ENCODE results near the gene CCL26. TPM values are rescaled to one million over a fixed set of nuclear protein-coding genes. Genes with fewer than 3 reads are reported as not detected.
"Not testable (repeated sequence)": the region's sequence is repeated elsewhere in the genome, so short reads cannot be mapped to it uniquely, and the experiment has no call there.

CCL26 gene
- total RNA-seq, 2 experiments from 2014 or later = not detected

- H3K36me3 Mint-ChIP-seq (ENCODE audit: low read depth); POLR2A ChIA-PET; H3K27ac Mint-ChIP-seq; H3K9me3 Mint-ChIP-seq; H3K4me3 Mint-ChIP-seq; DNase-seq; CTCF ChIA-PET: not testable (repeated sequence)
- peaks cover 16% of the 10 kb centered on the region for H3K27me3 Mint-ChIP-seq
- peaks cover 14% of the 10 kb centered on the region for H3K4me1 Mint-ChIP-seq
Observed at GRCh38 chr7:75780647-75781273, 8.7 kb upstream of the CCL26 start.

GRCh38 chr7:75779516-75779915 lies 7.5 kb upstream of the CCL26 start:
- Mint-ChIP-seq H3K27me3 (peaks cover 16% of the 10 kb centered on the region), H3K4me1 (peaks cover 19% of the 10 kb centered on the region)
- H3K9me3 Mint-ChIP-seq; DNase-seq; H3K36me3 Mint-ChIP-seq (ENCODE audit: low read depth); H3K4me3 Mint-ChIP-seq; H3K27ac Mint-ChIP-seq; POLR2A ChIA-PET: not testable (repeated sequence)
- CTCF ChIA-PET = interaction anchor here (0.6 kb wide), 1 partner anchor 29 kb away, joined by 4 read pairs; no protein-coding TSS in a partner anchor

GRCh38 chr7:75779035-75779434 lies 7.0 kb upstream of the CCL26 start:
- DNase-seq; H3K4me3 Mint-ChIP-seq; H3K36me3 Mint-ChIP-seq (ENCODE audit: low read depth); POLR2A ChIA-PET; H3K9me3 Mint-ChIP-seq; H3K27ac Mint-ChIP-seq: not testable (repeated sequence)
- Mint-ChIP-seq H3K4me1 (peaks cover 19% of the 10 kb centered on the region), H3K27me3 (peaks cover 16% of the 10 kb centered on the region)
- CTCF ChIA-PET = interaction anchor here (0.6 to 0.9 kb wide), 2 partner anchors 29 to 31 kb away, joined by 3 to 4 read pairs; no protein-coding TSS in a partner anchor

- Mint-ChIP-seq H3K4me1 (peaks cover 19% of the 10 kb centered on the region), H3K27me3 (peaks cover 11% of the 10 kb centered on the region), H3K9me3 (no peaks in the 10 kb centered on the region), H3K36me3 (ENCODE audit: low read depth) (no peaks in the 10 kb centered on the region), H3K4me3 (no peak overlapping the region), H3K27ac (no peak overlapping the region)
- POLR2A ChIA-PET = no interaction called here
- CTCF ChIA-PET = interaction anchor here (0.6 kb wide), 2 partner anchors 346 to 1759 kb away, joined by 4 read pairs; no protein-coding TSS in a partner anchor
- peak; percentile 46 for DNase-seq
Observed at GRCh38 chr7:75776295-75776971, 4.4 kb upstream of the CCL26 start.

DNA sequence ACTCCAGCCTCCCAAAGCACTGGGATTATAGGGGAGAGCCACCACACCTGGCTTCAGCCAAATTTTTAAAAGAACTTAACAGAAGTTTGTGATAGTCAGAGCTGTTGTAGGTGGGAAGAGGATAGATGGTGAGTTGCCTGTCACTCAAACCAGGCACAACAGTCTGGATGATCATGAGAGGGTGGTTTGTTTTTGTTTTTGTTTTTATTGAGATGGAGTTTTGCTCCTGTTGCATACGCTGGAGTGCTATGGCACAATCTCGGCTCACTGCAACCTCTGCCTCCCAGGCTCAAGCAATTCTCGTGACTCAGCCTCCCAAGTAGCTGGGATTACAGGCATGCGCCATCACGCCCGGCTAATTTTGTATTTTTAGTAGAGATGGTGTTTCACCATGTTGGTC lies 1.9 kb upstream of the CCL26 start:
- H3K9me3 Mint-ChIP-seq; DNase-seq; CTCF ChIA-PET; H3K27me3 Mint-ChIP-seq; H3K36me3 Mint-ChIP-seq (ENCODE audit: low read depth); POLR2A ChIA-PET; H3K4me3 Mint-ChIP-seq; H3K27ac Mint-ChIP-seq: not testable (repeated sequence)
- peaks cover 18% of the 10 kb centered on the region for H3K4me1 Mint-ChIP-seq

GRCh38 chr7:75771224-75771623 lies 787 bp downstream of the CCL26 start:
- no peaks in the 10 kb centered on the region for H3K36me3 Mint-ChIP-seq (ENCODE audit: low read depth)
- H3K4me3 Mint-ChIP-seq = no peak overlapping the region
- POLR2A ChIA-PET = no interaction called here
- H3K9me3 Mint-ChIP-seq = no peaks in the 10 kb centered on the region
- CTCF ChIA-PET = interaction anchor here (1.3 kb wide), 1 partner anchor 9 kb away, joined by 10 read pairs; no protein-coding TSS in a partner anchor
- H3K27me3 Mint-ChIP-seq = no peaks in the 10 kb centered on the region
- H3K27ac Mint-ChIP-seq = no peak overlapping the region
- peaks cover 8% of the 10 kb centered on the region for H3K4me1 Mint-ChIP-seq
- DNase-seq = no peak

- ChIA-PET POLR2A (no interaction called here), CTCF (interaction anchor here (0.5 to 3.0 kb wide), 5 partner anchors 9 to 1527 kb away, joined by 3 to 10 read pairs (median 3); no protein-coding TSS in a partner anchor)
- peaks cover 2% of the 10 kb centered on the region for H3K4me1 Mint-ChIP-seq
- no peak overlapping the region for H3K27ac Mint-ChIP-seq
- H3K36me3 Mint-ChIP-seq (ENCODE audit: low read depth) = no peaks in the 10 kb centered on the region
- DNase-seq = no peak
- no peaks in the 10 kb centered on the region for H3K9me3 Mint-ChIP-seq
- H3K4me3 Mint-ChIP-seq = no peak overlapping the region
- no peaks in the 10 kb centered on the region for H3K27me3 Mint-ChIP-seq
Observed at GRCh38 chr7:75762350-75762917, 9.6 kb downstream of the CCL26 start.

DNA sequence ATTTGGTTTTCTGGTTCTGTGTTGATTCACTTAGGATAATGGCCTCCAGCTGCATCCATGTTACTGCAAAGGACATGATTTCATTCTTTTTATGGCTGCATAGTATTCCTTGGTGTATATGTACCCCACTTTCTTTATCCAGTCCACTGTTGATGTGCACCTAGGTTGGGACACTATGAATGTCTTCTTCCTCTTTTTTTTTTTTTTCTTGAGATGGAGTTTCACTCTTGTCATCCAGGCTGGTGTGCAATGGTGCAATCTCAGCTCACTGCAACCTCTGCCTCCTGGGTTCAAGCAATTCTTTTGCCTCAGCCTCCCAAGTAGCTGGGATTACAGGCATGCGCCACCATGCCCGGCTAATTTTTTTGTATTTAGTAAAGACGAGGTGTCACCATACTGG lies 10.2 kb downstream of the CCL26 start:
- H3K9me3 Mint-ChIP-seq; H3K27ac Mint-ChIP-seq; H3K27me3 Mint-ChIP-seq; H3K4me1 Mint-ChIP-seq; H3K4me3 Mint-ChIP-seq; DNase-seq; H3K36me3 Mint-ChIP-seq (ENCODE audit: low read depth); POLR2A ChIA-PET: not testable (repeated sequence)
- CTCF ChIA-PET = interaction anchor here (3.0 kb wide), 1 partner anchor 10 kb away, joined by 10 read pairs; no protein-coding TSS in a partner anchor

GRCh38 chr7:75758491-75758890 lies 13.5 kb downstream of the CCL26 start:
- no peak overlapping the region for H3K27ac Mint-ChIP-seq
- DNase-seq = no peak
- ChIA-PET CTCF (interaction anchor here (1.8 kb wide), 1 partner anchor 19 kb away, joined by 4 read pairs; no protein-coding TSS in a partner anchor), POLR2A (no interaction called here)
- peaks cover 2% of the 10 kb centered on the region for H3K4me1 Mint-ChIP-seq
- no peaks in the 10 kb centered on the region for H3K27me3 Mint-ChIP-seq
- H3K4me3 Mint-ChIP-seq = no peak overlapping the region
- no peaks in the 10 kb centered on the region for H3K36me3 Mint-ChIP-seq (ENCODE audit: low read depth)
- no peaks in the 10 kb centered on the region for H3K9me3 Mint-ChIP-seq

- POLR2A ChIA-PET = no interaction called here
- no peaks in the 10 kb centered on the region for H3K36me3 Mint-ChIP-seq (ENCODE audit: low read depth)
- no peak overlapping the region for H3K4me3 Mint-ChIP-seq
- H3K27me3 Mint-ChIP-seq = no peaks in the 10 kb centered on the region
- CTCF ChIA-PET = interaction anchor here (1.8 kb wide), 1 partner anchor 18 kb away, joined by 4 read pairs; no protein-coding TSS in a partner anchor
- H3K9me3 Mint-ChIP-seq = no peaks in the 10 kb centered on the region
- no peak overlapping the region for H3K27ac Mint-ChIP-seq
- DNase-seq = no peak
- H3K4me1 Mint-ChIP-seq = peaks cover 2% of the 10 kb centered on the region
Observed at GRCh38 chr7:75757860-75758259, 14.2 kb downstream of the CCL26 start.

DNA sequence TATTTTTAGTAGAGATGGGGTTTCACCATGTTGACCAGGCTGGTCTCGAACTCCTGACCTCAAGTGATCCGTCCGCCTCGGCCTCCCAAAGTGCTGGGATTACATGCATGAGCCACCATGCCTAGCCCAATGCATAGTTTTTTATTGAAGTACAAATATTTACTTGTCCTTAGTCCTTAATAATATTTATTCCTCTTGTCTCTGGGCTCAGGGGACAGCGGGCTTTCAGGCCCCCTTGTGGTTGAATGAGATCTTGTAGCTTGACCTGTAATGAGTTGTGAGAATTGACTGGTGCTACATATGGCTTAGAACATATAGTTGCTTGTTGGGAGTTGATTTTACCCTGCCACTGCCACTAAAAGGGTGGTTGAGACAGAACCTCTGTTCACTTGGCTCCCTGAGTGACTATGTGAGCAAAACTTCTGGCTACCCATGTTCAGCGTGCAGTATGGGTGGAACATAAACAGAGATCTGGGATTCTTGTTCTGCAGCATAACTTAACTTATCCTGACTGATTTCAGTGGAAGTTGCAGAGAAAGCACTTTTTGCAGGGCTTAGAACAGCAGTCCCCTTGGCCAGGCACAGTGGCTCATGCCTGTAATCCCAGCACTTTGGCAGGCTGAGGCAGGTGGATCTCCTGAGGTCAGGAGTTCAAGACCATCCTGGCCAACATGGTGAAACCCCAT lies 14.9 kb downstream of the CCL26 start:
- Mint-ChIP-seq H3K4me3 (no peak overlapping the region), H3K27me3 (no peaks in the 10 kb centered on the region), H3K27ac (no peak overlapping the region), H3K36me3 (ENCODE audit: low read depth) (no peaks in the 10 kb centered on the region), H3K9me3 (no peaks in the 10 kb centered on the region), H3K4me1 (no peaks in the 10 kb centered on the region)
- ChIA-PET CTCF (interaction anchor here (1.8 kb wide), 1 partner anchor 18 kb away, joined by 4 read pairs; no protein-coding TSS in a partner anchor), POLR2A (no interaction called here)
- no peak for DNase-seq

DNA sequence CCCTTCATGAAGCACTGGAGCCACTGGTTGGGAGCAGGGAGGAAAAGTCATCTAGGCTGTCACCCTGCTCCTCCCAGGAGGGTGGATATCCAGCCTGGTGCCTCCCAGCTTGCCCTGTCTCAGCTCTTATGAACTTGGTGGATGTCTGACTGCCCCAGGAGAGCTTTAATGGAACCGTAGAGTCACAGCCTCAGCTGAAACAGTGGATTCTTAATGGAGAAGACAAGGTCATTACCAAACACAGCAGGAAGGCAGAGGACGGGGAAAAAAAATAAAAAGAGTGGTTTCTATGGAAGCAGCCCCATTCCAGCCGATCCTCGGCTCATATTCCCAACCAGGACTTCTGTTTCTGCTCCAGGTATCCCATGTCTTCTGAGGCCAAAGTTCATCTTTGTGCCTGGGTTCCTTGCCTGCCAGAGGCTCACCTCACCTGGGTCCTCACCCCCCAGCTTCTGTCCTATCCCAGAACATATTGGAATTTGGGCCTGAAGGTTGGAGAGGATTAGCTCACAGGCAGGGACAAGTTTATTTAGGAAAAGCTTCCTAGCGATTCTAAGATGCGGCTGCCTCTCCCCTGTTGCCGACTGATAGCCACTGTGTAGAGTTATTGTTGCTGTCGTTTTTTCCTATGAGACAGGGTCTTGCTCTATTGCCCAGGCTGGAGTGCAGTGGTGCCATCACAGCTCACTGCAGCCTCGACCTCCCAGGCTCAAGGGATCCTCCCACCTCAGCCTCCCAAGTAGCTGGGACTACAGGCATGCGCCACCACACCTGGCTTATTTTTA lies 15.6 kb downstream of the CCL26 start:
- ChIA-PET POLR2A (no interaction called here), CTCF (no interaction called here)
- no peaks in the 10 kb centered on the region for H3K36me3 Mint-ChIP-seq (ENCODE audit: low read depth)
- no peaks in the 10 kb centered on the region for H3K4me1 Mint-ChIP-seq
- H3K27ac Mint-ChIP-seq = no peak overlapping the region
- H3K27me3 Mint-ChIP-seq = no peaks in the 10 kb centered on the region
- no peaks in the 10 kb centered on the region for H3K9me3 Mint-ChIP-seq
- no peak overlapping the region for H3K4me3 Mint-ChIP-seq
- DNase-seq = no peak
